SKM-1 treated with dmso at 0.1 percent for 144 hours (cell line): ENCODE measurements around the gene TET1.
"Not testable (repeated sequence)": the region's sequence is repeated elsewhere in the genome, so short reads cannot be mapped to it uniquely, and the experiment has no call there.

Source experiments
- DNase-seq: peaks from one replicate; lab custom pipeline; 2025; ENCODE audit not compliant: unreplicated experiment; lab: John Stamatoyannopoulos, UW

Gene TET1

GRCh38 chr10:68604441-68604840 is 44.3 kb downstream of the TET1 start:
- no peak for DNase-seq

DNA sequence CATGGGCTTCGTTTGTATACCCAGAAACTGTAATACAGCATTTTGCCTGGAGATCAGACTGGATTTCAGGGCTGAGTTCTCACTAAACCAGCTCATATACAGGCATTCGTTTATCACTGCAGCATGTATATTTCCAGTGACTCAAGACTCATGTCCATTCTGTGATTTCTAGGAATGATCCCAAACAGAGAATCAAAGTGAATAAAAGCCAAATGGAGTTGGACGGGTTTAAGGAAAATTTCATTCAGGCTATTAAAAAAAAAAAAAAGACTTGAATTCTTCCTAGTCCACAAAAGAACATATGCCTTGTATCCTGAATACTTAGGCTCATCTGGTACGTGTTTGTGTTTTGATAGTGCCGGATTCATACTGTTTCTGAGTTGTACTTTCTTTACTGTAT is 46.8 kb downstream of the TET1 start:
- DNase-seq = no peak

GRCh38 chr10:68610023-68610422 is 49.9 kb downstream of the TET1 start:
- not testable (repeated sequence) for DNase-seq

- DNase-seq = no peak
Observed at GRCh38 chr10:68611227-68611626, 51.1 kb downstream of the TET1 start.

GRCh38 chr10:68613974-68614373 is 53.8 kb downstream of the TET1 start:
- DNase-seq = not testable (repeated sequence)

DNA sequence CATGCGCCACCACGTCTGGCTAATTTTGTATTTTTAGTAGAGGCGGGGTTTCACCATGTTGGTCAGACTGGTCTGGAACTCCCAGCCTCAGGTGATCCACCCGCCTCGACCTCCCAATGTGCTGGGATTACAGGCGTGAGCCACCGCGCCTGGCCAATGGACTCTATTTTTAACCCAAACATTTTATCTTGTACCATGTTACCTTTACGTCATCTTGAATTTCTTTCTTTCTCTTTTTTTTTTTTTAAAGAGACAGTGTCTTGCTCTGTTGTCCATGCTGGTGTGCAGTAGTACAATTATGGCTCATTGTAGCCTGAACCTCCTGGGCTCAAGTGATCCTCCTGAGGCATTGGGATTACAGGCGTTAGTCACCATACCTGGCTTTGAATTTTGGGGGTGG is 57.6 kb downstream of the TET1 start:
- DNase-seq = not testable (repeated sequence)

DNA sequence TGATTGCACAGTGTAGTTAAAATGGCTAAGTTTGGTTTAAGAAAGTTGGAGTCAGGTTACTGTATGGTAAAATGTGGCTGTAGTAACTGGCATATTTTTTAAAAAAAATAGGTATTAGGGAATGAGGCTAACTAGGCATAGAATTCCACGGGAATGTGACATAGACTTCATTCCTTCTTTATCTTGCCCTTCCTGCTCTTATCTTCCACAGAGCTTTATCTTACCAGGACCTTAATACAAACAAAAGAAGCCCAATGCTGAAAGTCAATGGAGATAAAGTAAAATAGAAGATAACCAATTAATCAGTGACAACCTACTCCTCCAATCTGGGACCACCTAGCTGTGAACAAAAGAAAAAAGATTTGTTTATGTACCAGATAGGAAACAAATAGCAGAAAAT is 58.1 kb downstream of the TET1 start:
- no peak for DNase-seq

- no peak for DNase-seq
Observed at GRCh38 chr10:68619595-68619994, 59.5 kb downstream of the TET1 start.

DNA sequence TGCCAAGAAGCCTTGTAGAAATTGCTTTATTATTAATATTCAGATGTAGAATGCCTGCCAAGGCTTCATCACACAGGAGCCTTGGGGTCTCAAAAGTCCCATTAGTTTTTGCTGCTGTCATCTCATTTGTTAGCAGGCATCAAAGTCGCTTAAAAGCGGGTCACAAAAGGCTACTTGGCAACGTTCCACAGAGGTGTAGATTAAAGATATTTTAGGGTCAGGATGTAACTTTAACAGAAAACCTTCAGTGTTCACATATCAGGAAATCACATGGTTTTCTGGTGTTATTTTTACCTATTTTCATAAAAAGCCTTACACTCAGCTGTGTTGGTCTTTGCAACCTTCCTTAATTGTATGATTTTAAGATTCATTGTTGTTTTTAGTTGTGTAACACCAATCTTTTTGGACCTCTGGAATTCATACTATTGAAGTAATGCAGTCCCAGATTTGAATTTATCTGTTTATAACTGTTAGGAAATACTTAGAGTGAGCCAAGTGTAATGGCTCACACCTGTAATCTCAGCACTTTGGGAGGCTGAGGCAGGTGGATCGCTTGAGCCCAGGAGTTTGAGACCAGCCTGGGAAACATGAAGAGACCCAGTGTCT is 65.3 kb downstream of the TET1 start:
- DNase-seq = no peak

GRCh38 chr10:68628576-68629127 is 68.5 kb downstream of the TET1 start:
- DNase-seq = no peak

DNA sequence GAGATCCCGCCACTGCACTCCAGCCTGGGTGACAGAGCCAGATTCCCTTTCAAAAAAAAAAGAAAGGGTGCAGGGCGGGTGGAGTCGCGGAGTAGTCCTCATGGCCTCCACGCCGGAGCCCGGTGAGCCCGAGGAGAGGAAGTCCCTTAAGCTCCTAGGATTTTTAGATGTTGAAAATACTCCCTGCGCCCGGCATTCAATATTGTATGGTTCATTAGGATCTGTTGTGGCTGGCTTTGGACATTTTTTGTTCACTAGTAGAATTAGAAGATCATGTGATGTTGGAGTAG is 72.1 kb downstream of the TET1 start:
- DNase-seq = not testable (repeated sequence)

DNA sequence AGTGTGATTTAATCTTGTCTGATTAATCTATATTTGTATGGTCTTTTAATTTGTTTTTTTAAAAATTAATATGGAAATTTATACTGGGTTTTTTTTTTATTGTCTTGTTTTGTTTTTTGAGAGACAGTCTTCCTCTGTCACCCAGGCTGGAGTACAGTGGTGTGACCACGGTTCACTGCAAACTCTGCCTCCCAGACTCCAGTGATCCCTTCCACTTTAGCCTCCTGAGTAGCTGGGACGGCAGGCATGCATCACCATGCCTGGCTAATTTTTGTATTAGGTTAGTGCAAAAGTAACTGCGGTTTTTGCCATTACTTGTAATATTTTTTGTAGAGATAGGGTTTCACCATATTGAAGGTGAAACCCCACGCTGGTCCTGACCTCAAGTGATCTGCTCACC is 73.1 kb downstream of the TET1 start:
- DNase-seq = no peak

DNA sequence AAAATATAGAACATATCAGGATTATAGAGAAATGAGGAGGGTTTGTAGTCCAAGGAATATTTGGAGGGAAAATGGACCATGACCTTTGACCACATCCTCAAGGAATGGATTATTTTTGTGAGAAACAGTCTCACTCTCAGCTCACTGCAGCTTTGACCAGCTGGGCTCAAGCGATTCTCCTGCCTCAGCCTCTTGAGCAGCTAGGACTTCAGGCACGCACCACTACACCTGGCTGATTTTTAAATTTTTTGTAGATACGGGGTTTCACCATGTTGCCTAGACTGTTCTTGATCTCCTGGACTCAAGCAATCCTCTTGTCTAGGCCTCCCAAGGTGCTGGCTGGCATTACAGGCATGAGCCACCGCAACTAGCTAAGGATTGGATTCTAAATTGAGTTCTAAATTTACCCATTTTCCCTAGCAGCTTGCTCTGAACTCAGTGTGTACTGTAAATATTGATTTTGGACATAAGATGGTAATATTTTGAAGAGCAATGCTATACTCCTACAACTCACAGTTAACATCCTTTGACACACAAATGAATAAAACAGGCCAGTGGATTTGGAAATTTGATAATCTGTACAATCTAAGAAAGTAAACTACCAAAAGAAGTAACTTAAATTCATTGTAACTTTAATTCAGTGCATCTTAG is 73.8 kb downstream of the TET1 start:
- DNase-seq = no peak

GRCh38 chr10:68636335-68636734 is 76.2 kb downstream of the TET1 start:
- no peak for DNase-seq

DNA sequence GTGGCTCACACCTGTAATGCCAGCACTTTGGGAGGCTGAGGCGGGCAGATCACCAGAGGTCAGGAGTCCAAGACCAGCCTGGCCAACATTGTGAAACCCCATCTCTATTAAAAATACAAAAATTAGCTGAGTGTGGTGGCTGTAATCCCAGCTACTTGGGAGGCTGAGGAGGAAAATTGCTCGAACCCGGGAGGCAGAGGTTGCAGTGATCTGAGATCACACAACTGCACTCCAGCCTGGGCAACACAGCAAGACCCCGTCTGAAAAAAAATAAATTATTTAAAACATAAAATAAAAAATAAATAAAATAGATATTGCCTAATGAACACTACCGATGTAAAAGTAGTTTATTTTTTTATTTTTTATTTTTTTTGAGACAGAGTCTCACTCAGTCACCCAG is 83.4 kb downstream of the TET1 start:
- DNase-seq = not testable (repeated sequence)

DNA sequence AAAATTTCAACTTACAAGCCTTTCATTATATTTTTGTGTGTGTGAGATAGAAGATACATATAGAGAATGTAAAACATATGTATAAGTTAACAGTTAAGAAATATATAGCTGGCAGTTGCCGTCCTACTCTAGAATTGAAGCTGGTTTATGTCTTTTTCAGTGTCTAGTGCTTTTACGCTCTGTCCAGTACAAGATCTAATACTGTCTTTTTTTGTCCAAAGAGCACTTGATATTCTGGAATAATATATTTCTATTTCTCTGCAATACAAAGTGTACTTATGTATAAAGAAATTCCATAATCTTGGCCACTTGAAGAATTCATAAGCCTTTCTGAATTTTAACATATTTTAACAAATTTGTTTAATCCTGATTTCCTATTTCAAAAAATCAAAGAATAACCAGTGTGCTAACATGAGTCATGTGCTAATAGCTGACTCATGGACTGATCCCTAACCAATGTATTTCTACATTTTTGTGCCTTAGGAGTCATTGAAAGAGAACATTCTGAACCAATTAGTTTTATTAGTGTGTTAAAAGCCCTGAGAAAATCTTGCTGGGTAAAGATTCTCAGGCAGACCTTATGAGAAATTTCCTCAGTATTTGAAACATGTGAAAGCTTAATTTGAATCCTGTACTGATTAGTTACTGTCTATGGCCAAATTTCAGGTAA is 87.7 kb downstream of the TET1 start:
- no peak for DNase-seq

DNA sequence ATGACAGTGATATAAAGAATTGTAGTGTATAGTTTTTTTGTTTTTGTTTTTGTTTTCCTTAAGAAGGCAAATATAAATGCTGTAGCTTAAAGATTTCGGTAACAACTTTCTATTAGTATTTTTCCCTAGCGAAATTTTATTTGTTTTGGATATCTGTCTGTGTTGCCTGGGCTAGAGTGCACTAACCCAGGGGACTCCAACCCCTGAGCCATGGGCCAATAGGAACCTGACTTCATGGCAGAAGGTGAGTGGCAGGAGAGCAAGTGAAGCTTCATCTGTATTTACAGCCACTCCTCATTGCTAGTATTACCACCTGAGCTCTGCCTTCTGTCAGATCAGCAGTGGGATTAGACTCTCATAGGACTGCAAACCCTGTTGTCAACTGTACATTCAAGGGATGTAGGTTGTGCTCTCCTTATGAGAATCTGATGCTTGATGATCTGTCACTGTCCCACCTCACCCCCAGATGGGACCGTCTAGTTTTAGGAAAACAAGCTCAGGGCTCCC is 95.5 kb downstream of the TET1 start:
- no peak for DNase-seq

GRCh38 chr10:68665841-68666240 is 105.7 kb downstream of the TET1 start:
- DNase-seq = no peak

- no peak for DNase-seq
Observed at GRCh38 chr10:68666280-68666760, 106.2 kb downstream of the TET1 start.

- no peak for DNase-seq
Observed at GRCh38 chr10:68668231-68668630, 108.1 kb downstream of the TET1 start.

DNA sequence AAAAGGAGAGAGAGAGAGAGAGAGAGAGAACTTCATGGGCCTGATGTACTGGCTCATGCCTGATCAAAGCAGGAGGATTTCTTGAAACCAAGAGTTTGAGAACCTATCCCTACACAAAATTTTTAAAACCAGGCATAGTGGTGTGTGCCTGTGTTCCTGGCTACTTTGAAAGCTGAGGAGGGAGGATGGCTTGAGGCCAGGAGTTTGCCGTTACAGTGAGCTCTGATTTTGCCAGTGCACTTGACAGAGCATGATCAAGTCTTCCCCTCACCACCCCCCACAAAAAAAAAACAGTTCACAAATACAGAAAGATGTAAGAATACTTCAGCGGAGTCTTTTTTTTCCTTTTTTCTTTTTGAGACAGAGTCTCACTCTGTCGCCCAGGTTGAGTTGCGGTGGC is 108.8 kb downstream of the TET1 start:
- DNase-seq = no peak

GRCh38 chr10:68684413-68684812 is 124.3 kb downstream of the TET1 start:
- no peak for DNase-seq
